Vagina (tissue), 2 donors: ENCODE measurements around the gene MSI2.

Source experiments
- POLR2A ChIP-seq, 2 donors: fragments of 450-650 bp; IDR thresholded peaks; one replicate each; pipeline ENCODE4 v1.6.1; 2017; ENCODE audit warnings: antibody characterized with exemption in 2 of 2, mild to moderate bottlenecking in 2 of 2, moderate library complexity in 2 of 2
- TF ChIP-seq, protein P1 (sequence below), 3 experiments: fragments of 450-650 bp in 2 of 3; fragments of 200-600 bp in 1 of 3; sonication (generic) in 1 of 3; IDR thresholded peaks; one replicate each; pipeline ENCODE4 v1.5.1; 2017 to 2019; ENCODE audit warnings: antibody characterized with exemption in 3 of 3, mild to moderate bottlenecking in 2 of 3, moderate library complexity in 2 of 3

DNA sequence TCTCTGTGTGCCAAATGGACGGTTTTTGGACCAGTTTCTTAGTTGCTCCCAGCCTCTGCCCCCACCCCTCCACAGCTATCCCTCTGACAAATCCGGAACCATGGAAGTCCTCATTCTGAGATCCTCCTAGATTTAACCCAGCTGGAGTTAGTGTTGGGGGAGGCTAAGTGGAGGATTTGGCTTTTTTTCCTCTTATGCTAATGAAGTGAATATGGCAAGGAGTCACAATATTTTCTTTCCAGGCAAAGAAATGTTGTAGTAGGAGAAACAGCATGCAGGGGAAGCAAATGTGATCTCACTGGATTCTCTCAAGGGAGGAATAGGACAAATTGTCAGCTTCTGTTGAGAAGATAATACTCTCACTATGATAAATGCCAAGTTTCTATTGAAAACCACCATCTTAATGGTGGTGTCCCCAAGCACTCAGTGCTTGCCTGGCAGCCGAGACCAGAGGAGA, 159.5 kb downstream of the MSI2 start:
- TF ChIP-seq, protein P1, sequence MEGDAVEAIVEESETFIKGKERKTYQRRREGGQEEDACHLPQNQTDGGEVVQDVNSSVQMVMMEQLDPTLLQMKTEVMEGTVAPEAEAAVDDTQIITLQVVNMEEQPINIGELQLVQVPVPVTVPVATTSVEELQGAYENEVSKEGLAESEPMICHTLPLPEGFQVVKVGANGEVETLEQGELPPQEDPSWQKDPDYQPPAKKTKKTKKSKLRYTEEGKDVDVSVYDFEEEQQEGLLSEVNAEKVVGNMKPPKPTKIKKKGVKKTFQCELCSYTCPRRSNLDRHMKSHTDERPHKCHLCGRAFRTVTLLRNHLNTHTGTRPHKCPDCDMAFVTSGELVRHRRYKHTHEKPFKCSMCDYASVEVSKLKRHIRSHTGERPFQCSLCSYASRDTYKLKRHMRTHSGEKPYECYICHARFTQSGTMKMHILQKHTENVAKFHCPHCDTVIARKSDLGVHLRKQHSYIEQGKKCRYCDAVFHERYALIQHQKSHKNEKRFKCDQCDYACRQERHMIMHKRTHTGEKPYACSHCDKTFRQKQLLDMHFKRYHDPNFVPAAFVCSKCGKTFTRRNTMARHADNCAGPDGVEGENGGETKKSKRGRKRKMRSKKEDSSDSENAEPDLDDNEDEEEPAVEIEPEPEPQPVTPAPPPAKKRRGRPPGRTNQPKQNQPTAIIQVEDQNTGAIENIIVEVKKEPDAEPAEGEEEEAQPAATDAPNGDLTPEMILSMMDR (IDR thresholded peaks at IDR 0.05): no peak
- no peak for TF ChIP-seq POLR2A (IDR thresholded peaks at IDR 0.05)
